K562 (cell line): ENCODE measurements around the gene USP8. TPM values are rescaled to one million over a fixed set of nuclear protein-coding genes. Genes with fewer than 3 reads are reported as not detected.

Experiments
- ATAC-seq: fragments of 200-7000 bp; cut with Tn5 transposase; 3 replicates; pipeline ENCODE4 v1.9.1; 2020; ENCODE audit warnings: moderate library complexity
- BruUV-seq: library from RNA; stranded (reverse); fragments of 400-500 nt; replicated peaks from 2 replicates; lab custom pipeline; 2021; lab: Mats Ljungman, UMichigan
- CTCF ChIA-PET: fragments of 300-600 bp; formaldehyde crosslinking; extraction: SDS; loops from one replicate; lab custom pipeline; 2021; ENCODE audit warnings: low intra/inter-chr PET ratio; lab: Yijun Ruan, JAX
- POLR2A ChIA-PET: fragments of 300-600, 350-650 bp; sonication (Branson Sonifier 250); formaldehyde crosslinking; extraction: SDS; loops from one replicate; lab custom pipeline; 2021; ENCODE audit warnings: antibody characterized with exemption, inconsistent platforms; lab: Yijun Ruan, JAX
- DNase-seq, 4 experiments: peaks; one replicate each; pipeline versions ENCODE4 v3.0.0 to v3.0.0-alpha.2; 2011 to 2018; ENCODE audit warnings: low spot score in 3 of 4, mixed read lengths in 3 of 4; ENCODE audit errors: extremely low read depth in 1 of 4
- FAIRE-seq: peaks from 2 replicates; lab custom pipeline; 2011; peaks lifted over from hg19 to GRCh38; lab: Jason Lieb, UNC
- H2AFZ ChIP-seq: 2 replicates; pipeline ENCODE4 v1.6.0; 2011; ENCODE audit warnings: low read depth, low read length, control low read depth, inconsistent platforms
- H3K27ac ChIP-seq: fragments of 200-600 bp; 3 replicates; pipeline ENCODE4 v1.8.0; 2011; ENCODE audit warnings: low read depth, mild to moderate bottlenecking, control low read depth, inconsistent platforms, low read length, moderate library complexity, mixed read lengths; ENCODE audit errors: extremely low read depth
- H3K27me3 ChIP-seq, 2 experiments: fragments of 300-600 bp in 1 of 2; 2 replicates in 1 of 2; 3 replicates in 1 of 2; pipeline versions ENCODE4 v1.6.0 to v1.8.0; 2011; ENCODE audit warnings: inconsistent platforms in 2 of 2, low read length in 2 of 2, mild to moderate bottlenecking in 1 of 2, mixed read lengths in 1 of 2, moderate library complexity in 1 of 2; ENCODE audit not compliant: control insufficient read depth in 2 of 2, insufficient read depth in 2 of 2
- H3K36me3 ChIP-seq: fragments of 300-600 bp; 3 replicates; pipeline ENCODE4 v1.8.0; 2011; ENCODE audit warnings: mild to moderate bottlenecking, low read length, inconsistent platforms; ENCODE audit not compliant: control insufficient read depth, insufficient read depth
- H3K4me1 ChIP-seq, 2 experiments: fragments of 200-600 bp in 1 of 2; replicated peaks in 1 of 2; 2 replicates in 1 of 2; 3 replicates in 1 of 2; pipeline versions ENCODE4 v1.5.1 to v1.8.0; 2011; ENCODE audit warnings: inconsistent platforms in 2 of 2, low read length in 2 of 2, mild to moderate bottlenecking in 1 of 2, mixed read lengths in 1 of 2, moderate library complexity in 1 of 2; ENCODE audit not compliant: control insufficient read depth in 2 of 2, insufficient read depth in 2 of 2
- H3K4me2 ChIP-seq: 2 replicates; pipeline ENCODE4 v1.6.1; 2011; ENCODE audit warnings: low read length, control low read depth, inconsistent platforms, mixed read lengths; ENCODE audit not compliant: insufficient read depth
- H3K4me3 ChIP-seq: fragments of 200-600 bp; sonication (generic), shearing (Covaris generic); 2 replicates; pipeline ENCODE4 v1.5.1; 2016; ENCODE audit warnings: control low read depth, inconsistent platforms
- H3K79me2 ChIP-seq: fragments of 200-600 bp; 3 replicates; pipeline ENCODE4 v1.8.0; 2011; ENCODE audit warnings: low read length, inconsistent platforms; ENCODE audit not compliant: control insufficient read depth, insufficient read depth
- H3K9ac ChIP-seq, 2 experiments: 2 replicates each; pipeline versions ENCODE4 v1.6.0 to v1.6.1; 2011; ENCODE audit warnings: low read depth in 2 of 2, low read length in 2 of 2, control low read depth in 1 of 2, inconsistent platforms in 1 of 2, mild to moderate bottlenecking in 1 of 2, mixed read lengths in 1 of 2; ENCODE audit not compliant: insufficient read depth in 1 of 2
- H3K9me1 ChIP-seq: one replicate; pipeline ENCODE4 v1.6.0; 2011; ENCODE audit warnings: inconsistent platforms, mild to moderate bottlenecking, low read length, moderate library complexity; ENCODE audit not compliant: control insufficient read depth, insufficient read depth
- H3K9me3 ChIP-seq: replicated peaks from 2 replicates; pipeline ENCODE4 v1.5.1; 2011; ENCODE audit warnings: low read depth, low read length, inconsistent platforms; ENCODE audit not compliant: control insufficient read depth, insufficient read depth
- H4K20me1 ChIP-seq: replicated peaks from 2 replicates; pipeline ENCODE4 v1.6.1; 2011; ENCODE audit warnings: low read length, inconsistent platforms, mixed read lengths; ENCODE audit not compliant: control insufficient read depth, insufficient read depth
- C11orf30 ChIP-seq: fragments of 450-650 bp; IDR thresholded peaks from 2 replicates; pipeline ENCODE4 v1.6.1; 2016; ENCODE audit warnings: low read depth, mild to moderate bottlenecking
- CHCHD3 ChIP-seq: fragments of 250-450 bp; sonication (Bioruptor Pico); IDR thresholded peaks from 2 replicates; pipeline ENCODE4 v2.1.2; 2022; ENCODE audit warnings: mild to moderate bottlenecking
- EGR1 ChIP-seq: fragments of 450-650 bp; conservative IDR thresholded peaks from 2 replicates; pipeline ENCODE4 v1.6.1; 2017; ENCODE audit warnings: mild to moderate bottlenecking
- KLF16 ChIP-seq: IDR thresholded peaks from 2 replicates; pipeline ENCODE4 v1.6.1; 2016; ENCODE audit warnings: antibody characterized with exemption
- MBD1 ChIP-seq: fragments of 250-450 bp; sonication (Bioruptor Pico); IDR thresholded peaks from 2 replicates; pipeline ENCODE4 v1.8.0; 2022; ENCODE audit warnings: inconsistent platforms
- RBM17 ChIP-seq: fragments of 200-400 bp; formaldehyde crosslinking; IDR thresholded peaks from 2 replicates; pipeline ENCODE4 v1.6.1; 2017; ENCODE audit warnings: low read depth, mild to moderate bottlenecking, low read length, borderline replicate concordance
- RREB1 ChIP-seq: fragments of 250-450 bp; sonication (Bioruptor Pico); IDR thresholded peaks from 2 replicates; pipeline ENCODE4 v1.4.0; 2020
- SMARCB1 ChIP-seq: IDR thresholded peaks from 2 replicates; pipeline ENCODE4 v1.6.1; 2011; ENCODE audit warnings: improper control_type of control experiment, low read depth; ENCODE audit not compliant: insufficient read length
- ZBTB11 ChIP-seq, 3 experiments: fragments of 200-800 bp in 1 of 3; fragments of 250-450 bp in 1 of 3; fragments of 450-650 bp in 1 of 3; sonication (Bioruptor Pico) in 1 of 3; sonication (Bioruptor generic) in 1 of 3; formaldehyde crosslinking in 1 of 3; IDR thresholded peaks; 2 replicates each; pipeline versions ENCODE4 v1.6.1 to v1.8.0; 2016 to 2022; ENCODE audit warnings: mild to moderate bottlenecking in 2 of 3, missing genetic modification characterization in 2 of 3, missing compliant biosample characterization in 1 of 3, moderate library complexity in 1 of 3
- ZBTB9 ChIP-seq: fragments of 450-650 bp; formaldehyde crosslinking; IDR thresholded peaks from 2 replicates; pipeline ENCODE4 v1.4.0; 2020; ENCODE audit warnings: mild to moderate bottlenecking, moderate library complexity
- WGBS: fragments of 100-300 bp; shearing (Covaris generic); methylation state at CpG from one replicate; pipeline ENCODE4 v1.1.6; 2016; ENCODE audit warnings: low coverage, mixed read lengths; ENCODE audit not compliant: insufficient coverage; ENCODE audit errors: missing lambda C conversion rate; 5-methylcytosine and 5-hydroxymethylcytosine counted together
- in situ Hi-C: fragments of 300-500 bp; cut with MboI; formaldehyde crosslinking; loops from 4 replicates; pipeline ENCODE4 v1.15.0; 2018; ENCODE audit warnings: inconsistent platforms, mixed read lengths
- intact Hi-C: fragments of 100-400 bp; cut with micrococcal nuclease; formaldehyde crosslinking; loops from 2 replicates; pipeline ENCODE4 v1.14.2; 2022
- polyA plus RNA-seq, 8 experiments: library from polyadenylated mRNA; depleted of rRNA in 4 of 8; stranded (reverse) in 5 of 8; unstranded in 3 of 8; fragments of >200 nt; fragmentation: Nextera tagmentation in 2 of 8; fragmentation: Illumina TruSeq in 1 of 8; extraction: Ambion mirVana in 2 of 8; extraction: Trizol in 1 of 8; gene quantifications; 2 replicates each; pipeline versions ENCODE4 v1.2.1 to v1.2.3, GENCODE V29; 2011 to 2014; ENCODE audit warnings: inconsistent platforms in 1 of 8, missing spikeins in 1 of 8
- total RNA-seq, 7 experiments: library from RNA; depleted of rRNA in 6 of 7; stranded (reverse); fragments of >200 nt in 6 of 7; fragmentation: Illumina TruSeq in 2 of 7; extraction: Trizol in 2 of 7; gene quantifications; 2 replicates each; pipeline versions ENCODE4 v1.2.1 to v1.2.3, GENCODE V29; 2011 to 2021; ENCODE audit warnings: low replicate concordance in 1 of 7

Gene USP8
- total and polyA plus RNA-seq, 9 of the 15 experiments (the other 6 are each of a cell fraction or from before 2014, with no cell fraction given) = 35.1 to 58.4 (median 46.1) TPM

GRCh38 chr15:50549326-50549725 is 125.1 kb downstream of the USP8 start:
- 39% methylated on average over 7 of the region's 7 CpGs for WGBS

More at GRCh38 chr15:50549326-50549725, 125.1 kb downstream of the USP8 start:
- Histone ChIP-seq H3K9me3 (no peaks in the 10 kb centered on the region), H3K9ac (no peak overlapping the region), H3K4me3 (no peak overlapping the region), H3K27ac (no peak overlapping the region), H3K4me2 (no peak overlapping the region), H3K79me2 (no peaks in the 10 kb centered on the region), H3K27me3 (no peaks in the 10 kb centered on the region), H3K4me1 (peaks cover 4 to 7% of the 10 kb centered on the region in 2 experiments; a peak in 4 of 5 replicates), H3K36me3 (no peaks in the 10 kb centered on the region), H3K9me1 (no peaks in the 10 kb centered on the region), H2AFZ (no peak overlapping the region), H4K20me1 (no peaks in the 10 kb centered on the region)
- intact Hi-C loops = no loop called here
- no peak for TF ChIP-seq MBD1 (CRISPR knock-in tag)
- no peak for TF ChIP-seq EGR1
- no peak for TF ChIP-seq CHCHD3
- no peak for TF ChIP-seq RREB1 (CRISPR knock-in tag)
- no peak for TF ChIP-seq C11orf30
- no peak for TF ChIP-seq ZBTB9 (CRISPR knock-in tag)
- TF ChIP-seq ZBTB11 (CRISPR knock-in tag; IDR thresholded peaks at IDR 0.05) = no peak
- no peak for TF ChIP-seq RBM17
- TF ChIP-seq SMARCB1 = no peak
- TF ChIP-seq KLF16 = no peak
- ATAC-seq (no peak), DNase-seq (no peak), FAIRE-seq (no peak)
- CTCF ChIA-PET = no interaction called here
- no TSS peak for BruUV-seq
- POLR2A ChIA-PET = interaction anchor here (0.6 to 1.4 kb wide), 5 partner anchors 12 to 679 kb away, joined by 3 to 4 read pairs (median 3); no protein-coding TSS in a partner anchor
- in situ Hi-C loops = no loop called here
